ENCODE measurements around the gene ABI3. TPM values are rescaled to one million over a fixed set of nuclear protein-coding genes. Genes with fewer than 3 reads are reported as not detected.

ABI3 gene
- total RNA-seq, 2 donors from 2014 or later = 8.9 to 10.8 TPM

GRCh38 chr17:49240619-49241018, 30.1 kb downstream of the ABI3 start:
- H3K4me3 ChIP-seq = no peak overlapping the region
- no peaks in the 10 kb centered on the region for H3K36me3 ChIP-seq
- no peaks in the 10 kb centered on the region for H3K27me3 ChIP-seq (replicated peaks; ENCODE audit: insufficient read depth)
- no peak for ATAC-seq (ENCODE audit: insufficient number of reproducible peaks, low FRiP score, low read depth)
- no peak overlapping the region for H3K27ac ChIP-seq
- TF ChIP-seq CTCF (IDR thresholded peaks at IDR 0.05) = no peak
- H3K4me1 ChIP-seq (ENCODE audit: control insufficient read depth in 1 of 2, low read depth in 2 of 2) = no peaks in the 10 kb centered on the region
- no peaks in the 10 kb centered on the region for H3K9me3 ChIP-seq
- no peak for DNase-seq (ENCODE audit: low spot score)

GRCh38 chr17:49241040-49241439, 30.5 kb downstream of the ABI3 start:
- Histone ChIP-seq H3K36me3 (no peaks in the 10 kb centered on the region), H3K27me3 (replicated peaks; ENCODE audit: insufficient read depth) (no peaks in the 10 kb centered on the region), H3K9me3 (no peaks in the 10 kb centered on the region), H3K4me1 (ENCODE audit: control insufficient read depth in 1 of 2, low read depth in 2 of 2) (no peaks in the 10 kb centered on the region), H3K4me3 (no peak overlapping the region), H3K27ac (no peak overlapping the region)
- no peak for TF ChIP-seq CTCF (IDR thresholded peaks at IDR 0.05)
- DNase-seq (ENCODE audit: low spot score) (no peak), ATAC-seq (ENCODE audit: insufficient number of reproducible peaks, low FRiP score, low read depth) (no peak)

GRCh38 chr17:49241692-49242397, 31.3 kb downstream of the ABI3 start:
- Histone ChIP-seq H3K27ac (no peak overlapping the region), H3K27me3 (replicated peaks; ENCODE audit: insufficient read depth) (no peaks in the 10 kb centered on the region), H3K4me3 (no peak overlapping the region), H3K36me3 (no peaks in the 10 kb centered on the region), H3K9me3 (no peaks in the 10 kb centered on the region), H3K4me1 (ENCODE audit: control insufficient read depth in 1 of 2, low read depth in 2 of 2) (no peaks in the 10 kb centered on the region)
- TF ChIP-seq CTCF (IDR thresholded peaks at IDR 0.05) = no peak
- ATAC-seq (ENCODE audit: insufficient number of reproducible peaks, low FRiP score, low read depth) (no peak), DNase-seq (ENCODE audit: low spot score) (no peak)

DNA sequence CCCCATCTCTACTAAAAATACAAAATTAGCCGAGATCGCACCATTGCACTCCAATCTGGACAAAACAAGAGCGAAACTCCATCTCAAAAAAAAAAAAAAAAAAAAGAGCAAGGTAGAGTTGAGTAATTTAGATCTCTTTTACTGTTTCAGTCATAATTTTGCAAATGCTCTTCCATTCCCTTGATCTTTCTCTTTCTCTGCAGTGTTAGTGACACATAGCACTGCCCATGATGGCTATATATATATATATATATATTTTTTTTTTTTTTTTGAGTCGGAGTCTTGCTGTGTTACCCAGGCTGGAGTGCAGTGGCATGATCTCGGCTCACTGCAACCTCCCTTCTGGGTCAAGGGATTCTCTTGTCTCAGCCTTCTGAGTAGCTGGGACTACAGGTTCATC, 32.3 kb downstream of the ABI3 start:
- DNase-seq (ENCODE audit: low spot score) = no peak
- no peaks in the 10 kb centered on the region for H3K27me3 ChIP-seq (replicated peaks; ENCODE audit: insufficient read depth)
- no peak overlapping the region for H3K27ac ChIP-seq
- no peak for ATAC-seq (ENCODE audit: insufficient number of reproducible peaks, low FRiP score, low read depth)
- no peaks in the 10 kb centered on the region for H3K9me3 ChIP-seq
- no peaks in the 10 kb centered on the region for H3K4me1 ChIP-seq (ENCODE audit: control insufficient read depth in 1 of 2, low read depth in 2 of 2)
- no peaks in the 10 kb centered on the region for H3K36me3 ChIP-seq
- H3K4me3 ChIP-seq = no peak overlapping the region
- TF ChIP-seq CTCF (IDR thresholded peaks at IDR 0.05) = no peak

DNA sequence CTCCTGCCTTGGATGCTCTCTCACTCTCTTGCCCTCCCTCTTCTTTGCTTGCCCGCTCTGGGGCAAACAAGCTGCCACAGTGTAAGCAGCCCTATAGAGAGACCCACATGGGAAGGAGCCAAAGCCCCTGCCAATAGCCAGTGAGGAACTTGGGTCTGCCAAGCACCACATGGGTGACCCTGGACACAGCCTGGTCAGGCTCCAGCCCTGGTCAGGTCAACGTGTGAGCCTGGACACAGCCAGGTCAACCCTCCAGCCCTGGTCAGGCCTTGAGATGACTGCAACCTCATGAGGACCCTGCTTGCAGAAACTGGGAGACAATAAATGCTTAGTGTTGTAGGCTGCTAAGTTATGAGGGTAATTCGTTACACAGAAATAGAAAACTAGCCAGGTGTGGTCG, 34.3 kb downstream of the ABI3 start:
- ATAC-seq (ENCODE audit: insufficient number of reproducible peaks, low FRiP score, low read depth) (no peak), DNase-seq (ENCODE audit: low spot score) (no peak)
- TF ChIP-seq CTCF (IDR thresholded peaks at IDR 0.05) = no peak
- no peak overlapping the region for H3K4me3 ChIP-seq
- no peak overlapping the region for H3K27ac ChIP-seq
- no peaks in the 10 kb centered on the region for H3K27me3 ChIP-seq (replicated peaks; ENCODE audit: insufficient read depth)
- no peaks in the 10 kb centered on the region for H3K9me3 ChIP-seq
- no peaks in the 10 kb centered on the region for H3K36me3 ChIP-seq
- H3K4me1 ChIP-seq (ENCODE audit: control insufficient read depth in 1 of 2, low read depth in 2 of 2) = peaks cover 0 to 6% of the 10 kb centered on the region in 2 donors
